ENCODE results near the gene MAP3K8. TPM values are rescaled to one million over a fixed set of nuclear protein-coding genes. Genes with fewer than 3 reads are reported as not detected.

MAP3K8 gene
- 10 to 100 TPM; 27.0 to 41.1 TPM for total RNA-seq

DNA sequence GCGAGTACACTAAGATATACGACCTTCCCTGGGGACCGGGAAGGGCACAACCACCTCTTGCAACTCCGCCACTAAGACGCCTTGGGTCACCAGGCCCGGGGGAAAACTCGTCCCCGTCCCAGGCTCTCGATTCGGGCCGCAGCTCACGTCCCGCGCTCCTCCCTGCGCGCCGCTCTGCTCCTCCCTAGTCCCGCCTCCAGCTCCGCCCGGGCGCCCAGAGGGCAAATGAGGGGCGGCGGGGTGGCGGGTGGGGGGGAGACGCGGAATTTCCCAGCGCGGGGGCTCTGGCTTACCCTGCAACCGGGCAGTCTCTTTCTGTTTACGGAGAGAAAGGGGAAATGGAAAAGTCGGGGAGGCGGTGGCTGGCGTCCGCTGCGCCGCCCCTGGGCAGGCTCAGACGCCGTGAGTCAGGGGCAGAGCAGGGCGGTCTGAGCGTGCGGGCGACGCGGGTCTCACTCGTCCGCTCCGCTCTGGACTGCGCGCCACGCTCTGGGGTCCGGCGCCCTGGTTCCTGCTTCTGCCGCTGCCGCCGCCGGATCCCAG lies at the start of gene MAP3K8:
MAP3K8 (plus strand) TSS at position 455 of the 543 bp plus-strand sequence. CDS start 4,755 bp downstream, outside the sequence.
- H3K27me3 Mint-ChIP-seq (ENCODE audit: low read depth) = peaks cover 6% of the 10 kb centered on the region
- DNase-seq = peak; percentile 85 to 87
- peaks cover 22 to 26% of the 10 kb centered on the region in 2 donors for H3K36me3 Mint-ChIP-seq (ENCODE audit: insufficient read depth in 2 of 2)
- peaks cover 47% of the 10 kb centered on the region for H3K4me1 Mint-ChIP-seq (ENCODE audit: low read depth)
- peak; percentile 81 for ATAC-seq (replicated peaks in 1 of 2)
- H3K27ac Mint-ChIP-seq = peak within 1 kb of the TSS; percentile 82
- H3K4me3 Mint-ChIP-seq = peak within 1 kb of the TSS; percentile 81 to 92
- H3K9me3 Mint-ChIP-seq = no peaks in the 10 kb centered on the region

DNA sequence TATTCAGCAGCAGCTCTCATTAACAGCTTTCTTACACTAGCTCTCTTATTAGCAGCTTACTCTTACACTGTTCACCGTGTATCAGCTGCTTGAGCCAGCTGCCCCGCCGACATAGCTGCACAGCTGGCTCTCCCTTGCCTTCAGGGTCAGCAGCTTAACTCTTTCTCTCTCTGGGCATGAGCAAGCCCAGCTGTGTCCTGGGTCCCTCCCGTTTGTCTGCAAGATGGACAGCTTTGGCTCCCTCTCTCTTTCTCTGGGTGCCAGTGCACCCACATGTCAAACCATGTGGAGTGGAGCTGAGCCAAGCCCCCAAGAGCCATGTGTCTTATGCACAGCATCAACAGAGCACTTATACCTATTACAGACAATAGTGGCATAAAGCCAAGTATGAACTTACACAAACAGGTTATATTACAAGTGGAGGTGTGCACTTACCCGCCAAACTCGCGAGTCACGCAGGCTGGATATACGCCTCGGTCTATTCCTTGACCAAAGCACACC lies 49.2 kb upstream of the MAP3K8 start:
- Mint-ChIP-seq H3K4me1 (ENCODE audit: low read depth) (no peaks in the 10 kb centered on the region), H3K4me3 (no peak overlapping the region), H3K27ac (no peak overlapping the region), H3K36me3 (ENCODE audit: insufficient read depth in 2 of 2) (no peaks in the 10 kb centered on the region), H3K9me3 (no peaks in the 10 kb centered on the region), H3K27me3 (ENCODE audit: low read depth) (peaks cover 15% of the 10 kb centered on the region)
- peak; percentile 45 to 69 for ATAC-seq (replicated peaks in 1 of 2)
- no peak for DNase-seq

DNA sequence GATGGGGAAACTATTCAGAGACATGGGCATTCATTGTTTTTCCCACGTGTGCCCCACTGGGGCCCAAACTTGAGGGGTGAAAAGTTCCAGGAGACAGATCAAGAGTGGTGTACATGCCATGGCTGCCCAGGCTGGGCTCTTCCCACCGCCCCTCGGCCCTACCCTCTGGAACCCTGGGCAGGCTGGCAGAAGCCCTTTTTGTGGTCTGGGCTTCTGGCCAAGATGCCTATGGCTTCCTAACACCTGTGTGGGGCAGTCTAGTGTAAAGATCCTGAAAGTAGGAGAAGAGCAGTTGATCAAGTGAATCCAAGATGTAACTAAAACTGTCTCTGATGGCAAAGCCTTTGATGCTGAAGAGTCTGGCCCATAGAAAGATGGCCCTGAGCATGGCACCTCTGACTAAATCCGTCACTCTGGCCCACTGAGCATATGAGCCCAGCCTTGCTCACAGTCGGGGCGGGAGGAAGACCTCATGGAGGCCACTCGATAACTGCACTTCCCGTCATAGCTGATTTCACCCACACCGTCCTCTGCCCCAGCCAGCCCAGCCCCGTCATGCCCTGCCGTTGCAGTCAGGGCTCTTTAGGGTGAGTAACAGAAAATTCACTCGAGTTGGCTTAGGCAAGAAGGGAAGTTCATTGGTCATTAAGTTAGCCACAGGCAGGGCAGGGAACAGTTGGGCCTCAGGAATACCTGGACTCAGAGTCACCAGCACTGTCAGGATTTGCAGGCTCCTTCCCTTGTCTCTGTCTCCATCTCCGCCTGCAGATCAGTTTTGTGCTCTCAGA lies 47.0 kb upstream of the MAP3K8 start:
- H3K4me3 Mint-ChIP-seq = no peak overlapping the region
- H3K36me3 Mint-ChIP-seq (ENCODE audit: insufficient read depth in 2 of 2) = no peaks in the 10 kb centered on the region
- H3K9me3 Mint-ChIP-seq = no peaks in the 10 kb centered on the region
- peaks cover 15% of the 10 kb centered on the region for H3K27me3 Mint-ChIP-seq (ENCODE audit: low read depth)
- no peaks in the 10 kb centered on the region for H3K4me1 Mint-ChIP-seq (ENCODE audit: low read depth)
- no peak for DNase-seq
- ATAC-seq (replicated peaks in 1 of 2) = no peak
- no peak overlapping the region for H3K27ac Mint-ChIP-seq

DNA sequence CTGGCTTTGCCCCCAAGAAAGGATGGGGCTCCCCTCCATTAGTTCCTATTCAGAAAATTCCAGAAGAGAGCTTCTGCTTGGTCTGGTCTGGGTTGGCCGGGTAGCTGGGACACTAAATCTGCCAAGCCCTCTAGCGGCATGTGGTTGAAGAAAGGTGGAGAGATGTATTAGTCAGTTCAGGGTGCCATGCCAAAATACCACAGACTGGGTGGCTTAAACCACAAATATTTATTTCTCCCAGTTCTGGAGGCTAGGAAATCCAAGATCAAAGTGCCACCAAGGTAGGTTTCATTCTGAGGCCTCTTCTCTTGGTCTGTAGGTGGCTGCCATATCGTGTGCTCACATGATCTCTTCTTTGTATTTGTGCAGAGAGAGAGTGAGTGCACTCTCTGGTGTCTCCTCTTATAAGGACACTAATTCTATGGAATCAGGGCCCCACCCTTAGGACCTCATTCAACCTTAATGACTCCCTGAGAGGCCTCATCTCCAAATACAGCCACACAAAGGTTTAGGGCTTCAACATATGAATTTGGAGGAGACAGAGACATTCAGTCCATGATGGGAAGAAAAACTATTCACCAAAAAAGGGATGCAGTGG lies 46.2 kb upstream of the MAP3K8 start:
- no peak overlapping the region for H3K27ac Mint-ChIP-seq
- H3K36me3 Mint-ChIP-seq (ENCODE audit: insufficient read depth in 2 of 2) = no peaks in the 10 kb centered on the region
- ATAC-seq (replicated peaks in 1 of 2) (no peak), DNase-seq (no peak)
- H3K4me3 Mint-ChIP-seq = no peak overlapping the region
- no peaks in the 10 kb centered on the region for H3K9me3 Mint-ChIP-seq
- H3K27me3 Mint-ChIP-seq (ENCODE audit: low read depth) = peaks cover 15% of the 10 kb centered on the region
- no peaks in the 10 kb centered on the region for H3K4me1 Mint-ChIP-seq (ENCODE audit: low read depth)

DNA sequence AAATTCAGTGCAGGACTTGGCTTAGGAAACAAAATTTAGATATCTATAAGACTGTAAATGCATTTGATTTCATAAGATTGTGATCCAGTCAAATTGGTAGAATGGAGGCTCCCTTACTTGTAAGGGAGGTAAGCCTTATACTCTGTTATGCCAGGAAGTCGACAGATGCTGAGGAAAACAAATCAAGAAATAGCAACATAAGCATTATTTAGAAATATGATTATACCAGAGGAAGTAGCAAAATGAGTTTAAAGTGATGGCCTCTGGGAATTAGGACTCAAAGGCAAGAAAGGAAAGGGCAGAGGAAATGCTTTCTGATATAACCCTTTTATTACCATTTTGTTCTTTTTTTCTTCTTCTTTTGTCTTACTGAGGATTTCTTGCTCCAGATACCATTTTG lies 44.4 kb upstream of the MAP3K8 start:
- no peaks in the 10 kb centered on the region for H3K4me1 Mint-ChIP-seq (ENCODE audit: low read depth)
- H3K27ac Mint-ChIP-seq = no peak overlapping the region
- no peaks in the 10 kb centered on the region for H3K9me3 Mint-ChIP-seq
- DNase-seq (no peak), ATAC-seq (replicated peaks in 1 of 2) (no peak)
- H3K36me3 Mint-ChIP-seq (ENCODE audit: insufficient read depth in 2 of 2) = no peaks in the 10 kb centered on the region
- H3K4me3 Mint-ChIP-seq = no peak overlapping the region
- peaks cover 21% of the 10 kb centered on the region for H3K27me3 Mint-ChIP-seq (ENCODE audit: low read depth)

DNA sequence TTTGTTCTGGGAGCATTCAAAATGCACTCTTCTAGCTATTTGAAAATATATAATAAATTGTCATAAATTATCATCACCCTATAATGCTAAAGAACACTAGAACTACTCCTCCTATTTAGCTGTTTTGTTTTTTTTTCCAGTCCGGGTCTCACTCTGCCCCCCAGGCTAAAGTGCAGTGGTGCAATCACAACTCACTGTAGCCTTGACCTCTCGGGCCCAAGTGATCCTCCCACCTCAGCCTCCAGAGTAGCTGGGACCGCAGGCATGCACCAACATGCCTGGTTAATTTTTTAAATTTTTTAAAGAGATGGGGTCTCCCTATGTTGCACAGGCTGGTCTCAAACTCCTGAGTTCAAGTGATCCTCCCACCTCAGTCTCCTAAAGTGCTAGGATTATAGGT lies 43.8 kb upstream of the MAP3K8 start:
- DNase-seq (no peak), ATAC-seq (replicated peaks in 1 of 2) (no peak)
- no peaks in the 10 kb centered on the region for H3K4me1 Mint-ChIP-seq (ENCODE audit: low read depth)
- H3K27me3 Mint-ChIP-seq (ENCODE audit: low read depth) = peaks cover 18% of the 10 kb centered on the region
- H3K4me3 Mint-ChIP-seq = no peak overlapping the region
- no peak overlapping the region for H3K27ac Mint-ChIP-seq
- H3K9me3 Mint-ChIP-seq = no peaks in the 10 kb centered on the region
- H3K36me3 Mint-ChIP-seq (ENCODE audit: insufficient read depth in 2 of 2) = no peaks in the 10 kb centered on the region

DNA sequence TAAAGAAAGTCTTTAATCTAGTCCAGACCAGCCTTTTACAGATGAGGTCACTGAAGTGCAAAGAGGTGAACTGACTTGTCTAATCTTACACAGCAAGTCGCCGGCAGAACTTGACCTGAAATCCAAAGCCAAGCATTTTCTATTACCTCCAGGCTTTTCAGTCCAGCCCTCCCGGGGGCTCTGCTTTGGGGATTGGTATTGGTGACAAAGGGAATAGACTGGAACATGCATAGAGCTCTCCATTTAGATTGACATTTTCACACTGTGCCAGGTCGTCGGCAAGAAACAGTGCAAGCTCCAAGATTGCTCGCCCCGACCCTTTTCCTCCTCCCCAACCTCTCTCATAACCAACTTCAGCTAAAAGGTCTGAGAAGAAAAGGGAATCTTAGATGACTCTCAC lies 42.7 kb upstream of the MAP3K8 start:
- no peak overlapping the region for H3K4me3 Mint-ChIP-seq
- H3K4me1 Mint-ChIP-seq (ENCODE audit: low read depth) = no peaks in the 10 kb centered on the region
- no peaks in the 10 kb centered on the region for H3K36me3 Mint-ChIP-seq (ENCODE audit: insufficient read depth in 2 of 2)
- peaks cover 24% of the 10 kb centered on the region for H3K27me3 Mint-ChIP-seq (ENCODE audit: low read depth)
- ATAC-seq (replicated peaks in 1 of 2) (no peak), DNase-seq (no peak)
- H3K9me3 Mint-ChIP-seq = no peaks in the 10 kb centered on the region
- no peak overlapping the region for H3K27ac Mint-ChIP-seq

DNA sequence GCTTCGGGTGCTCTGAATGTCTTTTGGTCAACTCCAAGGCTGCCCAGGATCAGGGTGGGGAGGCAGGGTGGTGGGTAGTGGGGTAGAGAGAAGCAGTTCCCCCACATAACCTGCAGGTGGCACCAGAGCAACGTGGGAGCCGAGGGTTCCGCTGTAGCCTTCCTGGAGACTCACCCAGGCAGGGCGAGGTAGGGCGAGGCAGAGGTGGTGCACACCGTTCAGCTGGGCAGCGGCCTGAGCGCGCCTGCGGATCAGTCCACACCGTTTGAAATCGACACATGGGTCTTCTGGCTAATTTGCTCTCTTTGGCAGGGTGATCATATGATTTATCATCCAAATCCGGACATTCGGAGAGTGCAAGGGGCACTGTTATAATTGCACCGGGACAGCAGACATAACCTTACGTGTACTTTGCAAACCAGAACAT lies 41.4 kb upstream of the MAP3K8 start:
- no peak overlapping the region for H3K27ac Mint-ChIP-seq
- DNase-seq (peak; percentile 79 to 83), ATAC-seq (replicated peaks in 1 of 2) (peak; percentile 99)
- H3K4me3 Mint-ChIP-seq = peak overlapping the region in 1 of 2 donors; percentile 22
- no peaks in the 10 kb centered on the region for H3K9me3 Mint-ChIP-seq
- no peaks in the 10 kb centered on the region for H3K36me3 Mint-ChIP-seq (ENCODE audit: insufficient read depth in 2 of 2)
- peaks cover 24% of the 10 kb centered on the region for H3K27me3 Mint-ChIP-seq (ENCODE audit: low read depth)
- H3K4me1 Mint-ChIP-seq (ENCODE audit: low read depth) = no peaks in the 10 kb centered on the region

DNA sequence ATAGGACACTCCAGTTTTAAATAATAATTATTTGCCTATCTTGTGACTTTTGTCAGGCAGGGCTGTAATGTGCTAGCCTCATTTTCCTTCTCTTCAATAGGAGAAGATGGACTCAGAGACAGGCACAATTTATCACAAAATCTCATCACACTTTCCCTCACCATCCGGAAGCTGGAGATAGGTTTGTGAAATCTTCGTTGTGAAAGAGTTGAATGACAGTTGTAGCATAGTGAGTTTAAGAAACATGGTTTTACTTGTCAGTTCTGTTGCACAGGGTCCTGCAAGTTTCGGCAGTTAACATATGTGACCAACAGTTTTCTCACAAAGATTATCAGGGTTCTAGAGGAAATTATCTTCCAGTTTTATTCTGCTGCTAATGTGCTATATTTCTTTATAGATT lies 37.7 kb upstream of the MAP3K8 start:
- Mint-ChIP-seq H3K4me3 (no peak overlapping the region), H3K4me1 (ENCODE audit: low read depth) (peaks cover 16% of the 10 kb centered on the region), H3K27me3 (ENCODE audit: low read depth) (peaks cover 14% of the 10 kb centered on the region), H3K9me3 (no peaks in the 10 kb centered on the region), H3K27ac (no peak overlapping the region), H3K36me3 (ENCODE audit: insufficient read depth in 2 of 2) (no peaks in the 10 kb centered on the region)
- DNase-seq (no peak), ATAC-seq (replicated peaks in 1 of 2) (no peak)

DNA sequence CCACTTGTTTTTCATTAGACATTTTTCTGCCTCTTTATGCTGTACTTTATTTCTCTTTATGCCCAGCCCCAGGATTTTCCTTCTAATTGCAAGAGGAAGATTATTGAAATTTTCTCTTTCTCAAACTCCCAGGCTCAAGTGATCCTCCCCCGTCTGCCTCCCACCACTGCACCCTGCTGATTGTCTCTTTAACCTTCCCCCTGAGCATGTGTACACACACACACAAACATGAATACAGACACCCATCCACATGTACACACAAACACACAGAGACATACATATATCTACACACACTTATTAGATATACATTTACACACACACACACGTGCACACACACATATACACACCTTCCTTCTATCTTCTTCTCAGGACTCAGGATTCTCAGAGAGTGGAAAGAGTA lies 37.3 kb upstream of the MAP3K8 start:
- Mint-ChIP-seq H3K27ac (no peak overlapping the region), H3K36me3 (ENCODE audit: insufficient read depth in 2 of 2) (no peaks in the 10 kb centered on the region), H3K4me3 (no peak overlapping the region), H3K4me1 (ENCODE audit: low read depth) (peaks cover 16% of the 10 kb centered on the region), H3K9me3 (no peaks in the 10 kb centered on the region), H3K27me3 (ENCODE audit: low read depth) (peaks cover 14% of the 10 kb centered on the region)
- ATAC-seq (replicated peaks in 1 of 2) (no peak), DNase-seq (no peak)

DNA sequence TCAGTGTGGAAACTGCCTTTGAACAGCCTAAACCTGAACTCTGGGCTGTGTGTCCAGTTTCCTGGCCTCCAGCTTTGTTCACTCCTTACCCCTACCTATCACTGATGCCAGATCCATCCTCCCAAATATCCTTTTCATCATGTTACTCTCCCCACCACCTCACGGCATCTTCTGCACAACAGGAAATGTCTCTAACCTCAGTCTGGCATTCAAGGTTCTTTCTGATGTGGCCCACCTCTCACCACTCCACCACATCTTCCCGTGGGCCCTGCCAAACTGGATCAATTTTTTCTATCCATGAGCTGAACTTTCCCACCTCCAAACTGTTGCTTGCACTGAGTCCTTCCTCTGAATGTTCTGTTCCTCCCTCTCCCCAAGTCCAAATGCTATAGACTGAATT lies 35.8 kb upstream of the MAP3K8 start:
- H3K36me3 Mint-ChIP-seq (ENCODE audit: insufficient read depth in 2 of 2) = no peaks in the 10 kb centered on the region
- DNase-seq (no peak), ATAC-seq (replicated peaks in 1 of 2) (peak in 1 of 2 donors; percentile 48)
- no peak overlapping the region for H3K27ac Mint-ChIP-seq
- H3K27me3 Mint-ChIP-seq (ENCODE audit: low read depth) = peaks cover 14% of the 10 kb centered on the region
- peak overlapping the region in 1 of 2 donors; percentile 42 for H3K4me3 Mint-ChIP-seq
- no peaks in the 10 kb centered on the region for H3K9me3 Mint-ChIP-seq
- H3K4me1 Mint-ChIP-seq (ENCODE audit: low read depth) = peaks cover 16% of the 10 kb centered on the region

DNA sequence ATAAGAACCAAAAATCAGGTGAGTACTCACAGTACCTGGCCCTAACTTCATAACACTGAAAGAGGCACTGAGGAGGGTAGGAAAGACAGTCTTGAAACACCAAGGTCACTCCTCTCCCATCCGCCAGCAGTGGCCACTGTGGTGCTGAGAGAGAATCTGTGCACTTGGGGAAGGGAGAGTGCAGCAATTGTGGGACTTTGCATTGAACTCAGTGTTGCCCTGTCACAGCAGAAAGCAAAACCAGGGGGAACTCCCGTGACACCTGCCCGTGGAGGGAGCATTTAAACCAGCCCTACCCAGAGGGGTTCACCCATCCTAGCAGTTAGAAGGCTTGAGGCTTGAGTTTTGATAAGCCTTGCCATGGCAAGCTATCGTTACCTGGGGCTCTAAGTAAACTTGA lies 35.2 kb upstream of the MAP3K8 start:
- Mint-ChIP-seq H3K27ac (no peak overlapping the region), H3K9me3 (no peaks in the 10 kb centered on the region), H3K4me3 (no peak overlapping the region), H3K36me3 (ENCODE audit: insufficient read depth in 2 of 2) (no peaks in the 10 kb centered on the region), H3K27me3 (ENCODE audit: low read depth) (peaks cover 8% of the 10 kb centered on the region), H3K4me1 (ENCODE audit: low read depth) (peaks cover 16% of the 10 kb centered on the region)
- ATAC-seq (replicated peaks in 1 of 2) = peak in 1 of 2 donors; percentile 49
- DNase-seq = no peak

DNA sequence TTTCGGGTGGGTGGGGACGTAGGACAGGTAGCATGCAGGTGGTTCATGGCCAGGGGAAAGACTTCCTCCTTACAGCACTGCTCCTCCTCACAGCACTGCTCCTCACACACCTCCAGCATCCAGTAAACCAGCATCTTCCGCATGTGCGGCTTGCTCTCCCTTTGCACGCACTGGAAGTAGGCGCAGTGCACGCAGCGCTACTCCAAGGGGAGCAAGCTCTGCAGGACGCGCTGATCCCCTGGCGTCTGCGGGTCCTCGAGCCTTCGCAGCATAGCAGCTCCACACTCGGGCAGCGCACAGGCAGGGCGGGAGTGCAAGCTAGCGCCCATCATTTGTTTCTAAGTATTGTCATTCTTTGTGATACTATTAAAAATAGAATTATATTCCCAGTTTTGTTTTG lies 30.5 kb upstream of the MAP3K8 start:
- Mint-ChIP-seq H3K27me3 (ENCODE audit: low read depth) (no peaks in the 10 kb centered on the region), H3K36me3 (ENCODE audit: insufficient read depth in 2 of 2) (peaks cover 2 to 3% of the 10 kb centered on the region in 2 donors), H3K4me1 (ENCODE audit: low read depth) (peaks cover 7% of the 10 kb centered on the region), H3K9me3 (peaks cover 2 to 6% of the 10 kb centered on the region in 2 donors), H3K4me3 (no peak overlapping the region), H3K27ac (no peak overlapping the region)
- DNase-seq = no peak
- no peak for ATAC-seq (replicated peaks in 1 of 2)
